BE2C (cell line): ENCODE results near the gene ZNF518A.

Experiments used
- DNase-seq: peaks from one replicate; pipeline ENCODE4 v3.0.0-alpha.2; 2020
- H3K27me3 ChIP-seq: fragments of 250-450 bp; sonication (Bioruptor Pico); 2 replicates; pipeline ENCODE4 v1.5.1; 2020; ENCODE audit warnings: mild to moderate bottlenecking
- H3K36me3 ChIP-seq: fragments of 250-450 bp; sonication (Bioruptor Pico); 2 replicates; pipeline ENCODE4 v1.5.1; 2020; ENCODE audit warnings: mild to moderate bottlenecking
- H3K4me1 ChIP-seq: fragments of 250-450 bp; sonication (Bioruptor Pico); 2 replicates; pipeline ENCODE4 v1.5.1; 2020
- H3K4me3 ChIP-seq: 2 replicates; pipeline ENCODE4 v1.5.1; 2011; ENCODE audit warnings: low read depth, low read length
- H3K9me3 ChIP-seq: fragments of 250-450 bp; sonication (Bioruptor Pico); 2 replicates; pipeline ENCODE4 v1.5.1; 2020
- CTCF ChIP-seq: IDR thresholded peaks from 2 replicates; pipeline ENCODE4 v1.5.1; 2012; ENCODE audit warnings: mild to moderate bottlenecking, low read depth, low read length

ZNF518A gene

GRCh38 chr10:96090463-96090800 is 39.7 kb upstream of the ZNF518A start:
- Histone ChIP-seq H3K4me3 (peak overlapping the region; percentile 95), H3K4me1 (no peaks in the 10 kb centered on the region), H3K27me3 (peaks cover 27% of the 10 kb centered on the region), H3K9me3 (no peaks in the 10 kb centered on the region), H3K36me3 (no peaks in the 10 kb centered on the region)
- DNase-seq, result no peak
- no peak for TF ChIP-seq CTCF

- no peak overlapping the region for H3K4me3 ChIP-seq
These were observed 36.9 kb upstream of the ZNF518A start for GRCh38 chr10:96092999-96093767.

GRCh38 chr10:96093948-96094347 is 36.1 kb upstream of the ZNF518A start:
- Histone ChIP-seq H3K36me3 (no peaks in the 10 kb centered on the region), H3K9me3 (no peaks in the 10 kb centered on the region), H3K27me3 (peaks cover 57% of the 10 kb centered on the region), H3K4me3 (no peak overlapping the region), H3K4me1 (no peaks in the 10 kb centered on the region)
- DNase-seq, result no peak
- no peak for TF ChIP-seq CTCF

More at GRCh38 chr10:96092999-96093767, 36.9 kb upstream of the ZNF518A start:
- Histone ChIP-seq H3K36me3 (no peaks in the 10 kb centered on the region), H3K27me3 (peaks cover 51% of the 10 kb centered on the region), H3K9me3 (no peaks in the 10 kb centered on the region), H3K4me1 (no peaks in the 10 kb centered on the region)
- no peak for DNase-seq
- no peak for TF ChIP-seq CTCF

GRCh38 chr10:96096958-96097357 is 33.1 kb upstream of the ZNF518A start:
- TF ChIP-seq CTCF, result no peak

GRCh38 chr10:96097865-96098264 is 32.2 kb upstream of the ZNF518A start:
- TF ChIP-seq CTCF, result no peak
- Histone ChIP-seq H3K4me3 (no peak overlapping the region), H3K9me3 (no peaks in the 10 kb centered on the region), H3K27me3 (peaks cover 64% of the 10 kb centered on the region), H3K4me1 (no peaks in the 10 kb centered on the region), H3K36me3 (no peaks in the 10 kb centered on the region)
- DNase-seq, result no peak

More at GRCh38 chr10:96096958-96097357, 33.1 kb upstream of the ZNF518A start:
- peaks cover 67% of the 10 kb centered on the region for H3K27me3 ChIP-seq
- no peak for DNase-seq
- no peaks in the 10 kb centered on the region for H3K4me1 ChIP-seq
- H3K36me3 ChIP-seq, result no peaks in the 10 kb centered on the region
- no peaks in the 10 kb centered on the region for H3K9me3 ChIP-seq
- H3K4me3 ChIP-seq, result no peak overlapping the region

- peaks cover 52% of the 10 kb centered on the region for H3K27me3 ChIP-seq
- H3K9me3 ChIP-seq, result no peaks in the 10 kb centered on the region
- no peaks in the 10 kb centered on the region for H3K36me3 ChIP-seq
- H3K4me3 ChIP-seq, result no peak overlapping the region
- no peak for TF ChIP-seq CTCF
- H3K4me1 ChIP-seq, result no peaks in the 10 kb centered on the region
- no peak for DNase-seq
These were observed 22.5 kb upstream of the ZNF518A start for GRCh38 chr10:96107623-96108038.
